Measurements from ENCODE around the gene AFAP1L2.
A peak's percentile ranks its signal among the peaks of the same experiment; 100 is the strongest.

The AFAP1L2 gene

DNA sequence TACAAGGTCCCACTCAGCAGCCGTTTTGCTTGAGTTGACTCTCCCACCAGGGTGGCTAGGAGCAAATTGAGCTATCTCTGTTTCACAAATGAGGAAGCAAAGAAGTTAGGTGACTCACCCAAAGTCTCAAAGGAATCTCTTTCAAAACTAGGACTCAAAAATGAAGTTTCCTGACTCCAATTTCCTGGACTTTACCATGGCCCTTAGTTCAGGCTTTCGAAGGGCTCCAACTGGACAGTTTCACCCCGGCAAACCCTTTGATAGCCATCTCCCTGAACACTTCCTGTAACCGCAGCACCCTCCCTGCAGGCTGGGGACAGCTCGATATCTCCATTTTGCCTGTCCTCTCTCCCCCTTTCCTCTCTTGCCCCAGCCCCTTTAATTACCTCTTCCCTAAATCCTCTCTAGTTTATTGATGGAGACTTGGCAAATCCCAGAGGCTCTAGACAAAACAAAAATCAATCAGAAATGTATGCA is 4.7 kb upstream of the AFAP1L2 start:
- DNase-seq (ENCODE audit: low spot score): no peak

DNA sequence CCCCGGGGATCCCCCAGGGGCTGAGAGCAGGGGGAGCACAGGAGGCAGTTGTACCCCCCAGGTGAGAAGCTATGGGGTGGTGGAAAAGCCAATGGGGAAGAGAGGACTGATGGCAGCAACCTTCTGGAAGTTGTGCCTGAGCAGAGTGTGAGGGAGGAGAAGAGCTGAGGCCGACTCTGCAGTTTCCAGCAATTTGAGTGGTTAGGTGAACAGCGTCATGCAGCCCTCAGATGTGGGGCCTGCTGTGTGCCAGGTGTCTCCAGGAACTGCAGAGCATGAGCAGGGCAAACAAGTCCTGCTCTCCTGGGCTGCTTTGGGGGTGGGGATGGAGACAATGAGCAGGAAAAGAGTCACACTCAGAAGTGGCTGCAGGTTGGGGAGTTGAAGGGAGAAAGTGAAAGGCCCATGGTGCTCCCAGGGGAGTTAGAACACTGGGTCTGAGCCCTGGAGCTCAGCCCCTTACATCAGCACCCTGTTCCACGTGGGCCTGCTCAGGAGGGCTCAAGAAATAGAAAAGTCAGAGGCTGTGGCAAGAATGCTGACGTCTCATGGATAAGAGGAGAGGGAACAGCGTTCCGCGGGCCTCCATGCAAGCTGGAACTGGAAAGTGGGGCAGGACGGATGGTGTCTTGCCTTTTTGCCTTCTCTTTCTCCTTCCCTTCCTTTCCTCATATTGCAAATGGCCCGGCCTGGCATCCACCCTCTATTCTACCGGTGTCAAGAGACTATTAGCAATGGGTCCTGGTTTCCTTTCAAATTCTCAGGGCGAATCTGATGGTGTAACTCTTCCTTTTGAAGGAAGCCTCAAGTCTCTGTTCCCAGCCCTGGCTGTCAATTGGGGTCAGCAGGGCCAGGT is 4.0 kb upstream of the AFAP1L2 start:
- DNase-seq (ENCODE audit: low spot score): peak; percentile 28

DNA sequence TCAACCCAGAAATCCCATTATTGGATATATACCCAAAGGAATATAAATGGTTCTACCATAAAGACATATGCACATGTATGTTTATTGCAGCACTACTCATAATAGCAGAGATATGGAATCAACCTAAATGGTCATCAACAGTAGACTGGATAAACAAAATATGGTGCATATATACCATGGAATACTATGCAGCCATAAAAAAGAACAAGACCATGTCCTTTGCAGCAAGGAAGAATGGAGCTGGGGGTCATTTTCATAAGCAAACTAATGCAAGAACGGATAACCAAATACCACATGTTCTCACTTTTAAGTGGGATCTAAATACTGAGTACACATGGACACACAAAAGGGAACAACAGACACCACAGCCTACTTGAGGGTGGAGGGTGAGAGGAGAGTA is 2.2 kb upstream of the AFAP1L2 start:
- DNase-seq (ENCODE audit: low spot score): no peak

DNA sequence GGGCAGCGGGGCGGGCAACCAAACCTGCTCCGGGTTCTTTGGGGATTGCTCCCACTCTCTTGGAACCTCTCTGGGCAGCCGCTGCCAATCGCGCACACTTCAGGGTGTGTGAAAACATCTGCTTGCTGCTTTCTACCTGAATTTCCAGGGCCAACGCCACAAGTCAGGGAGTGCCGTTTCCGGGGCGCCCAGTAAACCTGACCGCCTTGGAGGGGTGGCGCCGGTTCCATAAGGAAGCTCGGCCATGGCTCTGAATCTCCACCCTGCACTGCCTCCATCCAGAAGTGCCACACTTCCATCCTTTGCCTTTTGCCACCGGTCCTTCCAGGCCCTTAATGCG is 679 bp upstream of the AFAP1L2 start:
- peak; percentile 50 for DNase-seq (ENCODE audit: low spot score)

DNA sequence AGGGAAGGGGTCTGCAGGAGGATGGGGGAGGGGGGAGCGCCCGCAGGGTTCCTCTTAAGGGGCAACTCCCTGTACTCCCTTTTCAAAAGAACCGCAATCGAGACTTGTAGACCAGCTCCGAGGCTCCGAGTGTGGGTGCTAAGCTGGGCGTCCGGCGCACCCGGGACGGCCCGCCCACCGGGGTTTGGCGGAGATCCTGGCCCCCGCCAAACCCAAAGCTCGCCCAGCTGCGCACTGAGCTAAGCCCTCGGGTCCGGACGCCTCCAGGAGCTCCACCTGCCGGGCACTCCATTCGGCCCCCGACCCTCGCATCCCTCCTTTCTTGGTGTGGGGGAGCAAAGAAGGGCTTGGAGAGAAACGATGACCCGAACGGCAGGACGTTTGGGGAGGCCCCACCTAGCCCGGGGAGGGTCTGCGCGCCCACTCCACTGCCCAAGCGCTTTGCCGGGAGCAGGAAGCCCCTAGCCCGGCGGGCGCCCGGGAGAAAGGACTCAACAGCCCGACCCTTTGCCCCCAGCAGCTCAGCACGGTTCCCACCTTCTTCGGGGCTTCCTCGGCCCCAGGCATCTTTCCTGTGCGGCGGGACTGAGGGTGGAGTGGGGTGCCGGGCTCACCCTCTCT is 651 bp downstream of the AFAP1L2 start:
- DNase-seq (ENCODE audit: low spot score): peak; percentile 75

DNA sequence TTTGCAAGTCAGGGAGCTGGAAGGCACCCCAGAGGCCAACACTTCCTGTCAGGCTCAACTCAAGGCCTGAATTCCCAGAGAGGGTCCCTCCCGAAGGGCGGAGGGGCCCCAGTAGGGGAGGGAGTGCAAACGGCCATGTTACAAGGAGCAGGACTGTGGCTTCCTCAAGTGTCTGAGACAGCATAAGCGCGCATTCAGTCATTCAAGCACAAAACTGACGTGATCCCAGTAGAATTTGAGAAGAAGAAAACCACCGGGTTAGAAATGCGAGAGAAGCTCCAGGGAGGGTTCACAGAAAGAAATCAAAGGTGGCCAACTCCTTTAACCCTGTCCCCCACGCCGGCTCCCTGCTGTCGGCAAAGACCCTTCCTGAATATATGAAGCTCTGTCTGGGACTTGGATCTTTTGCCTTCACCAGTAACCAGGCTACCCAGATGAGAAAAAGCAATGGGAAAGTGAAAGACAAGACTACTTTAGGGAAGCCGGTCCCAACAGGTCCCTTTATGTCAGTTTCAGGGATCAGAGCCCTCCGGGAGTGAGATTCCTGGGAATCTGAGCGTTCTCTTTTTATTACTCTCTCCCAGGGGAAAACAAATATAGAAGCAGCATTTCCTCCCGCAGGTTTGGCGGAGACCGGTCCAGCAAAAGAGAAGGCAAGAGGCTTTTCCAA is 1.3 kb downstream of the AFAP1L2 start:
- DNase-seq (ENCODE audit: low spot score): peak; percentile 61

DNA sequence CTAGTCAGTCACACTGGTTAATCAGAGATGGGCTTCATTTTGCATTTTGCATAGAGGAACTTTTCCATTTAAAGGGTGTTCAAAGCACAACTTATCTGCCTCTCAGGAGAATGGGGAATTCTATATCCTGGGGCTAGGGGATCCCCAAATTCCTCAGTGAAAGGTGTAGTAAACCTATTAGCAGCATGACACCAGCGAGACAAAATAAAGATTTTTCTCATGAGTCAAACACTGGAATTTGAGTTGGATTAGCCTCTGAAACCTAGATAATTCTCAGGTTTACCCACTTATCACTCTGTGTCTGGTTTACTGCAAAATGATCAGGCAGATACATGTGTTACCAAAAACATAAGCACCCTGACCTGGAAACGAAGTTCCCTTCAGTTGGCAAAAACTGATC is 2.1 kb downstream of the AFAP1L2 start:
- DNase-seq (ENCODE audit: low spot score): no peak

DNA sequence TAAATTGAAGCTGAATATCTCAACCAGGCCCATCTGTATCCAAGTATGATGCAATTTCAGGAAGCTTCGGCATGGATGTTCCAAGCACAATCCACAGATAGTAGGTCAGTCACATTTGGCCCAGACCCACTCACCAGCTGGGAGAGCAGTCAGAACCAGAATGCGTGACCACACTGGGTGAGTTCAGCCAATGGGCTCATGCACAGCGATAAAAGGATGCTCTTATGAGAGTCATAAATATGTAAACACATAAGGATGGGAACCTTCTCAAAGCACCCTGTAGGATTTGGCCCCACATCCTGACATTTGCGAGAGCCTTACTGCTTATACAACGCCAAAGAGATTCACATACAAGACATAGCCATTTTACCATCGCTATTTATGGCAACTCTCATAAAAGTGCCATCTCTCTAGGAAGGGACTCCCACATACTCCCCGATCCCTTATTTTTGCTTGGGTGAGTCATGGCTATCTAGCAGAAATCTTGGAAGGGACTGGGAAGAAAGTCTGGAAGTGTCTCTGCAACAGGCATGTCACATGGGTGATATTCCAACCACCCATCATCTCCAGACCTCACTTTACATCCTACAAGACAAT is 3.0 kb downstream of the AFAP1L2 start:
- no peak for DNase-seq (ENCODE audit: low spot score)

DNA sequence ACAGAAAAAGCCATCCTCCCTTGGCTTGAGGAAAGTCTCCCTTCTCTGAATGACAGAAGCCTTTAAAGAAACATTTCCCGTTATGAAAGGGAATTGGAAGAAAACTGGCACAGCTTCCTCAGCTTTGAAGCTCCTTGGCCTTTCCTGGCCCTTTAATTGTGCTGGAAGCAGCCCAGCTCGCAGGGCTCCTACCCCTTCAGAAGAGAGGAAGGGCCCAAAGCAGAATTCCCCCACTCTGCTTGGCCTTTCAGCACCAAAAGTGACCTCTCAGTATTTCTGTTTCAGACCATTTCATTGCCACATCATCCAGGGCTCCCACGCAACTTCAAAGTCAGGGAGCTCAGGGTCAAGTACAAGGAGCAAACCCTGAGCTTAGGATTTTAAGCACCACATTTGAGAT is 4.2 kb downstream of the AFAP1L2 start:
- no peak for DNase-seq (ENCODE audit: low spot score)

DNA sequence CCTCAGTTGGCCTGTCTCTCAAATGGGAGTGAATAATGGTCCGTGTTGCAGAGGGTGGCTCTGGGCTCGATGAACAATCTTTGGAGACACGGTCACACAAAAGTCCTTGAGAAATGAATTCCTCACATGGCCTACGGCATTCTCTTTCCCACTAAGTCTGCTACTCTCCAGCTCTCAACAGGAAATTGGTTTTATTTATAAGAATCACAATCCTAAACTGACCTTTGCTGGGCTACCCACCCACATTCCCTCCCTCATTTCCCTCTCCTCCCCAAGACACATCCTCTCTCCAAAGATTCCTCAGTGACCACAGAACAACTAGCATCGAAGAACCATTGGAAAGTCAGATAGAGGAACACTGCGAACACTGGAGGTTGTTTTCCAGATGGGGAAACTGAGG is 4.7 kb downstream of the AFAP1L2 start:
- no peak for DNase-seq (ENCODE audit: low spot score)

DNA sequence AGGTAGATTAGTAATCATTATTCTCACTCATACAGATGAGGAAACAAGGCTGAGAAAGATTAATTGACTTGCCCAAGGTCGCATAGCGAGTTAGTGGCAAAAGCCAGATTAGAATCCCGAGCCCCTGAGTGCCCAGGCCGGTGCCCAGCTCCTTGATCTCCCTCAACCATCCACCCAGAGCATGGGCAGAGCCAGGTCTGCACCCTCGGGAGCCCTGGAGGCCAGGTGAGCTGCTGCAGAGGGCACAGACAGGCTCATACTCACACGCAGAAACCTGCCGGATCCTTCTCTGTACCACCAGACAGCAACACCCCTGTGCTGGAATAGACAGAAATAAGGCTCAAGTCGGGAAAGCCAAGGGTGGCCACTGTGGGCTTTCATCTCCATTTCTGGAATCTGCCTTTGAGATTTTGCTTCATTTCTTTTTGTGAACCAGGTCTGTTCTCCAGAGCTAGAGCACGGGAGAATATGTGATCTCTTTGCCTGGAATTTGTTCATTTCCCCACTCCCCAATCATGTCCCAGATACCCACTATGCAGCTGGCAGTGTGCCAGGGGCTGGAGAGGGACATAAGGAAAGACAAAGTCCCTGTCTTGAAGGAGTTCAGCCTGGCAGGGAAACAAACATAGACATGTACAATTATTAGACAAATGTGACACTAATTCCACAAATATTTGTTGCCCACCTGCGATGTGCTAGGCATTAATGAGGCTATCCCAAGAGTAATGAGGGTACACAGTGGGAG is 5.5 kb downstream of the AFAP1L2 start:
- DNase-seq (ENCODE audit: low spot score): no peak

DNA sequence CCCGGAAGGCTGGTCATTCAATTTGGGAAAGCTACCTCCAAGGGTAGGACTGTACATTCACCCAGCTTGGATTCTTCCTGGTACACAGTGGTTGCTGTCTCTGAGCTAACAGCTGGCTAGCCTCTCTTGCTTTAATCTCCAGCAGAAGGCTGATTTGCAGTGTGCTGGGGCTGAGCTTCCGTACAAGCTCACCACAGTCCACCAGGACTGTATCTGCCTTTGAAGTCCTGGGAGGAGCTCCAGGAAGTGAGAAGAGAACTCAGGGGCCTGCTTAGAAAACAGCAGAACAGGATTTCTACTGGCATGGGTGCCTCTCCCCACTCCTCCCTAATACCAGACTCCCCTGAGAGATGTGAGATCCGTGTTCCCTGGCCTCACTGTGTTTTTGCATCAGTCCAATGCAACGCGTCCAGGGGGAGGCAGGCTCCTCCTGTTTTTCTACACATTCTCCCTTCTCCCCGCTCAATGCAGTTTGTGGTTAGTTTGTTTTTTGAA is 6.6 kb downstream of the AFAP1L2 start:
- DNase-seq (ENCODE audit: low spot score): no peak

DNA sequence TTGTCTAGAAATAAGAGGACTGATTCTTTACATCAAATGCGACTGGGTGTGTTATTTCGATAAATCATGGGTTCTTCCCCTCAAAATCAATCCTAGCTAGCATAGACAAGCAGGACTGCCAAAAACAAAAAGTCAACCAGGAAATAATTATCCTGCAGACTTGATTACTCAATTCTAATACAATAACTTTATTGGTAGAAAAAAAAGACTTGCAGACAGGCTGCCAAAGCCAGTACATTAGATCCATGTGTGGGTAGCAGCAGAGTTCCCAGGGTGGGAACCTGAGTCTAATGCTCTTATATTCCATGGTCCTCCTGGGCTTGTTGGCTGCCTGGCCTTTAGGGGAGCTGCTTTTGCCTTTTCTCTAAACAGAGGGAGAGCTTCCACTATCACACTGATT is 7.8 kb downstream of the AFAP1L2 start:
- DNase-seq (ENCODE audit: low spot score): no peak

DNA sequence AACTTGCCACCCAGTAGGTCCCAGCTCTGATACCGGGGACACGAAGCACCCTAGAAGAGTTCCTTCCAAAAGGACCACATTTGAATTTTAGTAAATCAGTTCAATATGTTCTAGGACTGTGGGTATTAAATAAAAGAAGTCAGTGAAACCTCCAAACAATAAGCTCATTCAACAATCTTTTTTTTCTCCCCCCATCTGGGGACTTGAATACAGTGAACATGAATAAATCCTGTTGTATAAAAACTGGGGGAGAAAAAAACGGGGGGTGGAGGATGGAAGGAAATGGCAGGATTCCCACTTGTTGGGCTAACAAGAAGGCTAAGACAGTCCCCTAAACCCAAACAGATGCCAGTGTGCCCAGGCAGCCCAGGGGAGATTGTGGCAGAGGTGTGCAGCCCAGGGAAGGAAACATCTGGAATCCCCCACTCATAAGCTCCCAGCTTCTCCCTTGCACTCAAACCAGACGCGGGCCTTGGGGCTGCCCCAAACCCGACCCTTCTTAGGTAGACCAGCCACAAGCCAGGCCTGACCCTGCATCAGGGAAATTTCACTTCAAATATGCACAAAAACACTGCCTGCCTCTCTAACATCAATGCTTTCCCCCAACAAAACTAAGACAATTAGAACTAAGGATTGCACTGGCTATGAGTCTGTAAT is 8.8 kb downstream of the AFAP1L2 start:
- no peak for DNase-seq (ENCODE audit: low spot score)

DNA sequence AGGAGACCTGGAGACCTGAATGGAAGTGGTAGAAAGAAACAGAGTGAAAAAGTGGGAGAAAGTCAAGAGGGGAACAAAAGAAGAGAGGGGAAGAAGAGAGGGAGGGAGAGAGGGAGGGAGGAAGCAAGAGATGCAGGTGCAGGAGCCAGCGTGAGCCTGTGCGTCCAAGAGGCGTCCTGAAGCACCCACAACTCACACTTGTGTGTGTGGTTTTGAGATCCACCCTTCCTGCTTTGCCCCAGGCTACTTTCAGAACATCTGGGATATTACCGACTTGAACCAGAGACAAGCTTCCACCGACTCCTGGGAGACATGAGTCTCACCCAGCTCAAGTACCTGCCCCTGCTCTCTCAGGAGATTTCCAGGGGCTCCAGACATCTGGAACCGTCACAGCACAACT is 9.8 kb downstream of the AFAP1L2 start:
- DNase-seq (ENCODE audit: low spot score): no peak

DNA sequence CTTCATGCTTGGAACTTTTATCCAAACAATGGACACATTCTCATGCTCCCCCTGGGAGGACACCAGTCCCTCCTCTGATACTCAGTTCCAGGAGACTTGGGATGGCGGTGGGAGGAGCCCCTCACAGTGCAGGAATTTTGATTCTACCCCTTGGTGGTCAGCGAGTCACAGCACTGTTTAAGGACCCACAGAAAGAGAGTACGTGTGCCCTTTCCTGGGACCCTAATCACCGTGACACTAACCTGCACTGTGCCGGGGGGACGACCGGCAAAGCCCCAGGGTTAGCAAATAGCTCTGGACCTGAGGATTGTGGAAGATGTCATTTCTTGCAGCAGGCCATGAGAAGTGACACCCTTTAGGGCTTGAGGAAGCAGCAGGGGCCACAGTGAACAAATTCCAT is 10.4 kb downstream of the AFAP1L2 start:
- no peak for DNase-seq (ENCODE audit: low spot score)

DNA sequence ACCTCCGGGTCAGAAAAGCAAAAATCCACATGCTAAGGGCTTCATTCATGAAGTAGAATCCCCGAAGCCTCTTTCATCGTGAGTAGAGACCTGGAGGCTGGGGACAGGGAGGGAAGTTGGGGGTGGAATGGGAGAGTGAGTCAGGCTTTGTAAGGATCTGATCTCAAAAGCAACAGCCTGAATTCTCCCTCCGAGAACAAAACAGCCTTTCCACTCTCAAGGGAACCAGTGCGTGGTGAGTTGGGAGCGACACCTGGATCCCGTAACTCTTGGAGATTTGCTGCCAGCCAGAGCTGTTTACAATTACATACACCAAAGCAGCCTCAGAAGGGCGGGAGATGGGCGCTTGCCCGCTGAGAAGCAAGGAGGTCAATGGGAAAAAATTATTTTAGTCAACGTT is 10.8 kb downstream of the AFAP1L2 start:
- DNase-seq (ENCODE audit: low spot score): no peak

DNA sequence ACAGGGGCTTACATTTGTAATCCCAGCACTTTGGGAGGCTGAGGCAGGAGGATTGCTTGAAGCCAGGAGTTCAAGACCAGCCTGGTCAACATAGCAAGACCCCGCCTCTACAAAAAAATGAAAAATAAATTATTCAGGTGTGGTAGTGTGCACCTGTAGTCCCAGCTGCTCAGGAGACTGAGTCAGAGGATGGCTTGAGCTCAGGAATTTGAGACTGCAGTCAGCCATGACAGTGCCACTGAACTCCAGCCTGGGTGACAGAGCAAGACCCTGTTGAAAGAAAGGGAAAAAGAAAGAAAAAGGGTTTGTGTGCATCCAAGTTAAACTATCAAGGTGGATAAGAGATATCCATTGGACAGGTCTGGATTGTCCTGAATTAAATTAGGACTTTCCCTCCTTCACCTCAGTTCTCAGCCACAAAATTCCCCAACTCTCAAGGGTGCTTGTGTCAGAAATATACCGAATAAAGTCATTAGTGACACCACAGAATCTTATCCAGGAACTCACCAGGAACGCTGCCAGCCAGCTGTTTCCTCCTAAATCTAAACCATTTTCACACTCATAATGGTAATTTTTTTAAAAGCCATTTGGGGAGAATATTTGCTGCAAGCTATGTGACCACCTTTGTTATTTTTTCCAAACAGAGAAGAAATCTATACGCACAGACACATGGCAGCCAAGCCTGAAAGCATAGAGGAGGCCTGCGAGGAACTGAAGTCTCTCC is 12.0 kb downstream of the AFAP1L2 start:
- DNase-seq (ENCODE audit: low spot score): no peak

DNA sequence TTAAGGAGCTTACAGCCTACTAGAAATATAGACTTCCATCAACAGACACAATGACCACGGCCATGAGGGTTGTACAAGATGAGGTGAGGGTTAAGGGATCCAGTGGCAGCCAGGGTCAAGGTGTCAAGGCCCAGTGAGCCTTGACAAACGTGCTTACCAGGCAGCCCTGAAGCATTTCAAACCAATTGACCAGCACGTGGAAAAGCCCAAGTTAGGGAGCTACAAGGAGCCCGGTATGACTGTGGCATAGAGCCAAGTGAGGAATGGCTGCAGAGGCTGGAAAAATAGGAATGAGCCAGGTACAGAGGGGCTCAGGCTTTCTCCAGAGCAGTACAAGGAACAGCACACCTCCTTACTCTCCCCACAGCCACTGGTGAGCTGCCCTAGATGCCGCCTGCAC is 12.7 kb downstream of the AFAP1L2 start:
- DNase-seq (ENCODE audit: low spot score): no peak

DNA sequence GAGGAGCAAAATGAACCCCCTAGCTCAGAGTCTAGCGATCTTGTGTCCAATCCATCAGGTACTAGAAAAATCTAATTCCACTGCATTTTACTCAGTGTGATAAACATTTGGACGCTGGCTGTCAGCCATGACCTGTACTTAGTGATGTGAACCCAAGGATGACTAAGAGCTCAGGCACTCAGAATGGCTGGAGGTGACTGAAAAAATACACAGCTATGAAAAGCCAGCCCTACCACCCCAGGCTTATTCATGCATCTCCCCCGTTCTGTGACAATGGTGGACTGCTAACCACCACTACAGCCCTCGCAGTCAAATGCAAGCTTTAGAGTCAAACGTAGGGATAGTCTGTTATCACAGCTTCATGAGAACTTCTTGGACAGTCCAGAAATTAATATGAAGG is 14.9 kb downstream of the AFAP1L2 start:
- peak; percentile 58 for DNase-seq (ENCODE audit: low spot score)

DNA sequence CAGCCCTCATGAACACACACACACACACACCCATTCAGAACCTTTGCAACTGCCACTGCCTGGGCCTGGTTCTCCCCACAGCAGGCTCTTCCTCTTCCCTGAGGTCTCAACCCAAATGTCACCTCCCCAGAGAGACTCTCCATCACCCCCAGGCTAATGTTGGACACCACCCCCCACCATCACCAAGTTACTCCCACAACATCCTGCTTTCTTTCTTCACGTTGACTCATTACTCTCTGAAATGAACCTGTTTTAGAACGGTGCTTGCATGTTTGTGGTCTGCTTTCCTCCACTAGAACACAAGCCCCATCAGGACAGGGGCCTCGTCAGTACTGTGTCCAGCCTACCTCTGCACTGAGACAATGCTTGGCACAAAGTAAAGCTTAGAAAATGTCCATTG is 16.0 kb downstream of the AFAP1L2 start:
- no peak for DNase-seq (ENCODE audit: low spot score)

Measured in iPS-NIHi11 (cell line).